GM23338 (cell line): Measurements from ENCODE around the gene SBK3. TPM values are rescaled to one million over a fixed set of nuclear protein-coding genes. Genes with fewer than 3 reads are reported as not detected.

Experiments
- ATAC-seq: fragments of 200-7000 bp; cut with Tn5 transposase; 3 replicates; pipeline ENCODE4 v1.9.1; 2020
- DNase-seq: peaks from one replicate; pipeline ENCODE4 v3.0.0-alpha.2; 2015; ENCODE audit warnings: low spot score
- H2AFZ ChIP-seq: fragments of 200-600 bp; sonication (generic); 2 replicates; pipeline ENCODE4 v1.8.0; 2016; ENCODE audit warnings: antibody characterized with exemption, mild to moderate bottlenecking, moderate library complexity
- H3F3A ChIP-seq: fragments of 200-600 bp; sonication (generic); replicated peaks from 2 replicates; pipeline ENCODE4 v1.8.0; 2017; ENCODE audit warnings: antibody characterized with exemption, mixed run types, low read depth
- H3K27ac ChIP-seq: fragments of 200-600 bp; sonication (generic); 2 replicates; pipeline ENCODE4 v1.6.1; 2016; ENCODE audit warnings: low read depth
- H3K27me3 ChIP-seq: fragments of 200-600 bp; sonication (generic); 2 replicates; pipeline ENCODE4 v1.8.0; 2016; ENCODE audit warnings: mild to moderate bottlenecking, mixed run types, moderate library complexity; ENCODE audit not compliant: insufficient read depth
- H3K36me3 ChIP-seq: fragments of 200-600 bp; sonication (generic); 2 replicates; pipeline ENCODE4 v1.8.0; 2016; ENCODE audit warnings: mild to moderate bottlenecking; ENCODE audit not compliant: insufficient read depth
- H3K4me1 ChIP-seq: fragments of 200-600 bp; sonication (generic); 2 replicates; pipeline ENCODE4 v1.8.0; 2016; ENCODE audit warnings: mild to moderate bottlenecking, moderate library complexity; ENCODE audit not compliant: insufficient read depth
- H3K4me2 ChIP-seq: fragments of 200-600 bp; sonication (generic); 2 replicates; pipeline ENCODE4 v1.7.1; 2017; ENCODE audit warnings: mixed run types
- H3K4me3 ChIP-seq: fragments of 200-600 bp; sonication (generic); 2 replicates; pipeline ENCODE4 v1.6.1; 2016; ENCODE audit warnings: mixed run types
- H3K79me2 ChIP-seq: fragments of 200-600 bp; sonication (generic); replicated peaks from 2 replicates; pipeline ENCODE4 v1.8.0; 2017; ENCODE audit warnings: mild to moderate bottlenecking; ENCODE audit not compliant: insufficient read depth
- H3K9me2 ChIP-seq: fragments of 200-600 bp; sonication (generic); 2 replicates; pipeline ENCODE4 v1.8.0; 2017; ENCODE audit not compliant: insufficient read depth
- H4K20me1 ChIP-seq: fragments of 200-600 bp; sonication (generic); replicated peaks from 2 replicates; pipeline ENCODE4 v1.8.0; 2017; ENCODE audit warnings: mild to moderate bottlenecking; ENCODE audit not compliant: insufficient read depth
- H3K27ac Mint-ChIP-seq: 2 replicates; pipeline ENCODE4 v1.8.0; 2020; ENCODE audit warnings: inconsistent platforms, mild to moderate bottlenecking, moderate library complexity, mixed read lengths
- H3K27me3 Mint-ChIP-seq: 3 replicates; pipeline ENCODE4 v1.8.0; 2022; ENCODE audit warnings: low read depth, mild to moderate bottlenecking, moderate library complexity, mixed read lengths, inconsistent platforms; ENCODE audit not compliant: insufficient read depth, poor library complexity
- H3K36me3 Mint-ChIP-seq: 3 replicates; pipeline ENCODE4 v1.8.0; 2021; ENCODE audit warnings: low read depth, mild to moderate bottlenecking, inconsistent platforms, moderate library complexity, mixed read lengths
- H3K4me1 Mint-ChIP-seq: 3 replicates; pipeline ENCODE4 v1.8.0; 2020; ENCODE audit warnings: mild to moderate bottlenecking, inconsistent platforms, mixed read lengths
- H3K4me3 Mint-ChIP-seq: 3 replicates; pipeline ENCODE4 v1.8.0; 2021; ENCODE audit warnings: moderate library complexity, mild to moderate bottlenecking, inconsistent platforms, mixed read lengths
- H3K9me3 Mint-ChIP-seq: 3 replicates; pipeline ENCODE4 v1.8.0; 2020; ENCODE audit warnings: moderate library complexity, mild to moderate bottlenecking, inconsistent platforms, mixed read lengths
- CREB1 ChIP-seq: fragments of 250-450 bp; sonication (Bioruptor Pico); IDR thresholded peaks from 2 replicates; pipeline ENCODE4 v1.5.0; 2020; ENCODE audit warnings: low read depth, mild to moderate bottlenecking, moderate library complexity
- CTCF ChIP-seq, 2 experiments: fragments of 200-600 bp in 1 of 2; sonication (generic) in 1 of 2; conservative IDR thresholded peaks; 2 replicates each; pipeline versions ENCODE4 v1.5.1 to v1.6.1; 2016 to 2017; ENCODE audit warnings: antibody characterized with exemption in 2 of 2, low read depth in 2 of 2, mild to moderate bottlenecking in 2 of 2, moderate library complexity in 1 of 2
- EZH2 ChIP-seq: fragments of 200-600 bp; sonication (generic); IDR thresholded peaks from one replicate; pipeline ENCODE4 v1.8.0; 2017; ENCODE audit warnings: antibody characterized with exemption, mild to moderate bottlenecking, low read depth; ENCODE audit not compliant: unreplicated experiment
- JUNB ChIP-seq: IDR thresholded peaks from one replicate; pipeline ENCODE4 v1.6.1; 2016; ENCODE audit warnings: antibody characterized with exemption; ENCODE audit not compliant: unreplicated experiment
- POLR2AphosphoS5 ChIP-seq: IDR thresholded peaks from 2 replicates; pipeline ENCODE4 v1.6.1; 2016; ENCODE audit warnings: antibody characterized with exemption, low read depth
- ZNF114 ChIP-seq: fragments of 250-450 bp; sonication (Bioruptor Pico); IDR thresholded peaks from 2 replicates; pipeline ENCODE4 v1.5.0; 2020; ENCODE audit warnings: mild to moderate bottlenecking, moderate library complexity
- ZNF462 ChIP-seq: fragments of 250-450 bp; sonication (Bioruptor Pico); IDR thresholded peaks from 2 replicates; pipeline ENCODE4 v1.5.0; 2020; ENCODE audit warnings: mild to moderate bottlenecking, moderate library complexity
- polyA plus RNA-seq: library from polyadenylated mRNA; unstranded; fragments of >200 nt; fragmentation: Nextera tagmentation; extraction: Ambion mirVana; gene quantifications from 2 replicates; pipeline ENCODE4 v1.2.1, GENCODE V29; 2016
- total RNA-seq: library from RNA; depleted of rRNA; stranded (reverse); fragments of >200 nt; shearing (Covaris generic); gene quantifications from 2 replicates; pipeline ENCODE4 v1.2.3, GENCODE V29; 2014

The SBK3 gene
- total and polyA plus RNA-seq, 2 experiments from 2014 or later = 0.27 to 0.94 TPM

- Mint-ChIP-seq H3K27me3 (peaks cover 41% of the 10 kb centered on the region), H3K4me1 (no peaks in the 10 kb centered on the region), H3K9me3 (peaks cover 21% of the 10 kb centered on the region), H3K27ac (no peak overlapping the region), H3K4me3 (peak overlapping the region; percentile 39), H3K36me3 (peaks cover 15% of the 10 kb centered on the region)
- H3F3A ChIP-seq = no peaks in the 10 kb centered on the region
- DNase-seq = peak; percentile 95
- H3K27ac ChIP-seq = no peak overlapping the region
- H2AFZ ChIP-seq = peak overlapping the region; percentile 96; the same call in 1 of the 2 replicates
- TF ChIP-seq ZNF114 (CRISPR knock-in tag) (no peak), CREB1 (peak; percentile 99), CTCF (conservative IDR thresholded peaks at IDR 0.05; ENCODE audit: low read depth in 2 of 2) (peak; percentile 89 to 99)
- peak overlapping the region; percentile 24; the same call in 1 of the 2 replicates for H3K4me3 ChIP-seq
- peaks cover 32% of the 10 kb centered on the region for H3K27me3 ChIP-seq
- H3K79me2 ChIP-seq = no peaks in the 10 kb centered on the region
- peak; percentile 97 for ATAC-seq
- peak overlapping the region; percentile 37; the same call in 1 of the 2 replicates for H3K4me2 ChIP-seq
- H4K20me1 ChIP-seq = no peaks in the 10 kb centered on the region
- no peaks in the 10 kb centered on the region for H3K4me1 ChIP-seq
- H3K36me3 ChIP-seq = no peaks in the 10 kb centered on the region
- H3K9me2 ChIP-seq = no peaks in the 10 kb centered on the region
These were observed 41.7 kb downstream of the SBK3 start for GRCh38 chr19:55503502-55504251.

GRCh38 chr19:55503157-55503501, 42.2 kb downstream of the SBK3 start:
- H3K9me3 Mint-ChIP-seq = peaks cover 21% of the 10 kb centered on the region
- H3K4me3 Mint-ChIP-seq = no peak overlapping the region; the same call in 2 of the 3 replicates
- H3K27ac Mint-ChIP-seq = no peak overlapping the region

More at GRCh38 chr19:55503157-55503501, 42.2 kb downstream of the SBK3 start:
- H3K27ac ChIP-seq = no peak overlapping the region
- ATAC-seq (no peak), DNase-seq (no peak)
- no peak for TF ChIP-seq POLR2AphosphoS5
- TF ChIP-seq JUNB = no peak
- TF ChIP-seq ZNF462 (CRISPR knock-in tag) = no peak
- TF ChIP-seq EZH2 = no peak
- no peak for TF ChIP-seq CTCF (conservative IDR thresholded peaks at IDR 0.05; ENCODE audit: low read depth in 2 of 2)
- no peak overlapping the region for H3K4me3 ChIP-seq
- H3K9me2 ChIP-seq = no peaks in the 10 kb centered on the region
- no peaks in the 10 kb centered on the region for H3F3A ChIP-seq
- H4K20me1 ChIP-seq = no peaks in the 10 kb centered on the region
- no peak overlapping the region for H3K4me2 ChIP-seq
- H3K27me3 ChIP-seq = peaks cover 32% of the 10 kb centered on the region
- peaks cover 41% of the 10 kb centered on the region for H3K27me3 Mint-ChIP-seq
- no peaks in the 10 kb centered on the region for H3K4me1 Mint-ChIP-seq
- H3K79me2 ChIP-seq = no peaks in the 10 kb centered on the region
- no peaks in the 10 kb centered on the region for H3K36me3 ChIP-seq
- H2AFZ ChIP-seq = peak overlapping the region; percentile 96; the same call in 1 of the 2 replicates
- no peaks in the 10 kb centered on the region for H3K4me1 ChIP-seq
- peaks cover 15% of the 10 kb centered on the region for H3K36me3 Mint-ChIP-seq
